Astrocyte (in vitro differentiated cells and primary cell): ENCODE measurements around the gene ZBTB34. TPM values are rescaled to one million over a fixed set of nuclear protein-coding genes. Genes with fewer than 3 reads are reported as not detected.

Experiments
- DNase-seq: peaks from one replicate; pipeline ENCODE4 v3.0.0-alpha.2; 2010; ENCODE audit warnings: low read depth
- FAIRE-seq: peaks from 2 replicates; lab custom pipeline; 2011; peaks lifted over from hg19 to GRCh38; lab: Jason Lieb, UNC
- H2AFZ ChIP-seq: 2 replicates; pipeline ENCODE4 v1.6.0; 2012; ENCODE audit warnings: low read depth, low read length, inconsistent platforms
- H3K27ac ChIP-seq: 2 replicates; pipeline ENCODE4 v1.5.1; 2011; ENCODE audit warnings: low read depth, low read length, inconsistent platforms
- H3K27me3 ChIP-seq: 2 replicates; pipeline ENCODE4 v1.6.0; 2011; ENCODE audit warnings: low read length, inconsistent platforms; ENCODE audit not compliant: insufficient read depth
- H3K36me3 ChIP-seq: 2 replicates; pipeline ENCODE4 v1.5.1; 2011; ENCODE audit warnings: low read length, inconsistent platforms; ENCODE audit not compliant: insufficient read depth
- H3K4me1 ChIP-seq: 2 replicates; pipeline ENCODE4 v1.5.1; 2011; ENCODE audit warnings: low read length, inconsistent platforms; ENCODE audit not compliant: insufficient read depth
- H3K4me2 ChIP-seq: 2 replicates; pipeline ENCODE4 v1.6.0; 2012; ENCODE audit warnings: low read length, inconsistent platforms
- H3K4me3 ChIP-seq: 2 replicates; pipeline ENCODE4 v1.5.1; 2011; ENCODE audit warnings: low read depth, mild to moderate bottlenecking, low read length, inconsistent platforms; ENCODE audit not compliant: insufficient read depth
- H3K79me2 ChIP-seq: 2 replicates; pipeline ENCODE4 v1.6.0; 2012; ENCODE audit warnings: mild to moderate bottlenecking, low read length, inconsistent platforms; ENCODE audit not compliant: insufficient read depth
- H3K9ac ChIP-seq: 2 replicates; pipeline ENCODE4 v1.6.0; 2012; ENCODE audit warnings: mild to moderate bottlenecking, low read length, inconsistent platforms
- H3K9me3 ChIP-seq: 2 replicates; pipeline ENCODE4 v1.5.1; 2012; ENCODE audit warnings: low read depth, mild to moderate bottlenecking, low read length, inconsistent platforms; ENCODE audit not compliant: insufficient read depth
- H4K20me1 ChIP-seq: 2 replicates; pipeline ENCODE4 v1.6.0; 2012; ENCODE audit warnings: low read length, inconsistent platforms; ENCODE audit not compliant: insufficient read depth
- H3K27ac Mint-ChIP-seq: one replicate; pipeline ENCODE4 v1.8.0; 2021; ENCODE audit warnings: mild to moderate bottlenecking, mixed read lengths; ENCODE audit not compliant: unreplicated experiment
- H3K27me3 Mint-ChIP-seq: one replicate; pipeline ENCODE4 v1.8.0; 2021; ENCODE audit warnings: low read depth, mixed read lengths; ENCODE audit not compliant: unreplicated experiment
- H3K36me3 Mint-ChIP-seq: one replicate; pipeline ENCODE4 v1.8.0; 2021; ENCODE audit warnings: low read depth, mixed read lengths; ENCODE audit not compliant: unreplicated experiment
- H3K4me1 Mint-ChIP-seq: one replicate; pipeline ENCODE4 v1.8.0; 2021; ENCODE audit warnings: low read depth, mixed read lengths; ENCODE audit not compliant: unreplicated experiment
- H3K4me3 Mint-ChIP-seq: one replicate; pipeline ENCODE4 v1.8.0; 2021; ENCODE audit warnings: mild to moderate bottlenecking, moderate library complexity, mixed read lengths; ENCODE audit not compliant: unreplicated experiment
- H3K9me3 Mint-ChIP-seq: one replicate; pipeline ENCODE4 v1.8.0; 2021; ENCODE audit warnings: mild to moderate bottlenecking, mixed read lengths; ENCODE audit not compliant: unreplicated experiment
- CTCF ChIP-seq: IDR thresholded peaks from 2 replicates; pipeline ENCODE4 v1.5.1; 2011; ENCODE audit warnings: low read depth, mild to moderate bottlenecking, inconsistent platforms, low read length, moderate library complexity; ENCODE audit not compliant: insufficient read depth
- EZH2 ChIP-seq: IDR thresholded peaks from 2 replicates; pipeline ENCODE4 v1.6.1; 2012; ENCODE audit warnings: mild to moderate bottlenecking, low read length, inconsistent platforms; ENCODE audit not compliant: insufficient read depth
- total RNA-seq: library from RNA; stranded (reverse); gene quantifications from 2 replicates; pipeline ENCODE4 v1.2.1, GENCODE V29; 2021

Gene ZBTB34
- total RNA-seq, 1 donor from 2014 or later, result 14.7 TPM

- peaks cover 59% of the 10 kb centered on the region for H4K20me1 ChIP-seq
- peaks cover 20% of the 10 kb centered on the region for H3K4me1 Mint-ChIP-seq
- H3K27me3 Mint-ChIP-seq, result no peaks in the 10 kb centered on the region
- no peak for FAIRE-seq
- H3K36me3 ChIP-seq, result peaks cover 11% of the 10 kb centered on the region
- no peak overlapping the region for H3K27ac Mint-ChIP-seq
- H3K9me3 Mint-ChIP-seq, result peaks cover 2% of the 10 kb centered on the region
- H2AFZ ChIP-seq, result no peak overlapping the region
- no peaks in the 10 kb centered on the region for H3K4me1 ChIP-seq
- TF ChIP-seq EZH2 (no peak), CTCF (no peak)
- H3K79me2 ChIP-seq, result peaks cover 48% of the 10 kb centered on the region
- no peak overlapping the region for H3K9ac ChIP-seq
- H3K27me3 ChIP-seq, result no peaks in the 10 kb centered on the region
- peaks cover 19% of the 10 kb centered on the region for H3K36me3 Mint-ChIP-seq
- no peak overlapping the region for H3K4me3 ChIP-seq
- no peak overlapping the region for H3K4me3 Mint-ChIP-seq
- no peak overlapping the region for H3K27ac ChIP-seq
- no peak overlapping the region for H3K4me2 ChIP-seq
- DNase-seq, result no peak
- no peaks in the 10 kb centered on the region for H3K9me3 ChIP-seq
These were observed 16.1 kb downstream of the ZBTB34 start for GRCh38 chr9:126876531-126876930.

GRCh38 chr9:126877418-126877817 lies 17.0 kb downstream of the ZBTB34 start:
- H4K20me1 ChIP-seq, result peaks cover 64% of the 10 kb centered on the region
- Mint-ChIP-seq H3K4me1 (peaks cover 20% of the 10 kb centered on the region), H3K9me3 (peaks cover 2% of the 10 kb centered on the region), H3K36me3 (peaks cover 20% of the 10 kb centered on the region), H3K27ac (no peak overlapping the region), H3K27me3 (no peaks in the 10 kb centered on the region), H3K4me3 (no peak overlapping the region)
- H3K27ac ChIP-seq, result no peak overlapping the region
- no peaks in the 10 kb centered on the region for H3K4me1 ChIP-seq
- no peak overlapping the region for H2AFZ ChIP-seq
- H3K4me2 ChIP-seq, result no peak overlapping the region
- FAIRE-seq (no peak), DNase-seq (no peak)
- no peak overlapping the region for H3K9ac ChIP-seq
- H3K9me3 ChIP-seq, result no peaks in the 10 kb centered on the region
- H3K79me2 ChIP-seq, result peaks cover 44% of the 10 kb centered on the region
- no peaks in the 10 kb centered on the region for H3K27me3 ChIP-seq
- TF ChIP-seq EZH2, result no peak
- TF ChIP-seq CTCF, result no peak
- H3K4me3 ChIP-seq, result no peak overlapping the region
- H3K36me3 ChIP-seq, result peaks cover 11% of the 10 kb centered on the region

- peaks cover 36% of the 10 kb centered on the region for H3K79me2 ChIP-seq
- FAIRE-seq, result no peak
- TF ChIP-seq EZH2, result no peak
- no peak for TF ChIP-seq CTCF
These were observed 18.8 kb downstream of the ZBTB34 start for GRCh38 chr9:126879288-126879687.

More at GRCh38 chr9:126879288-126879687, 18.8 kb downstream of the ZBTB34 start:
- Mint-ChIP-seq H3K36me3 (peaks cover 23% of the 10 kb centered on the region), H3K4me1 (peaks cover 12% of the 10 kb centered on the region), H3K27me3 (no peaks in the 10 kb centered on the region), H3K9me3 (peaks cover 2% of the 10 kb centered on the region), H3K27ac (no peak overlapping the region), H3K4me3 (no peak overlapping the region)
- Histone ChIP-seq H3K4me3 (no peak overlapping the region), H3K27ac (no peak overlapping the region), H3K27me3 (no peaks in the 10 kb centered on the region), H3K9ac (no peak overlapping the region), H2AFZ (no peak overlapping the region), H3K9me3 (no peaks in the 10 kb centered on the region), H3K4me2 (no peak overlapping the region), H3K36me3 (peaks cover 11% of the 10 kb centered on the region), H4K20me1 (peaks cover 72% of the 10 kb centered on the region), H3K4me1 (no peaks in the 10 kb centered on the region)
- DNase-seq, result no peak
